Panc1 (cell line): ENCODE results near the gene NBR1.
"Not testable (repeated sequence)": the region's sequence is repeated elsewhere in the genome, so short reads cannot be mapped to it uniquely, and the experiment has no call there.

ENCODE experiments used
- SIN3A ChIP-seq: IDR thresholded peaks from 2 replicates; pipeline ENCODE4 v1.6.1; 2012; ENCODE audit warnings: low read depth, mild to moderate bottlenecking, low read length, moderate library complexity, borderline replicate concordance; ENCODE audit not compliant: insufficient read depth
- TF ChIP-seq, protein P1 (sequence below): fragments of 450-650 bp; IDR thresholded peaks from 2 replicates; pipeline ENCODE4 v1.5.1; 2017; ENCODE audit warnings: mild to moderate bottlenecking

DNA sequence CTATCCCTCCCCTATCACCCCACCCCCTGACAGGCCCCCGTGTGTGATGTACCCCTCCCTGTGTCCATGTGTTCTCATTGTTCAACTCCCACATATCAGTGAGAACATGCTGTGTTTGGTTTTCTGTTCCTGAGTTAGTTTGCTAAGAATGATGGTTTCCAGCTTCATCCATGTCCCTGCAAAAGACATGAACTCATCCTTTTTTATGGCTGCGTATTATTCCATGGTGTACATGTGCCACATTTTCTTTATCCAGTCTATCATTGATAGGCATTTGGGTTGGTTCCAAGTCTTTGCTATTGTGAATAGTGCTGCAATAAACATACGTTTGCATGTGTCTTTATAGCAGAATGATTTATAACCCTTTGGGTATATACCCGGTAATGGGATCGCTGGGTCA is 15.6 kb downstream of the NBR1 start:
- TF ChIP-seq, protein P1, sequence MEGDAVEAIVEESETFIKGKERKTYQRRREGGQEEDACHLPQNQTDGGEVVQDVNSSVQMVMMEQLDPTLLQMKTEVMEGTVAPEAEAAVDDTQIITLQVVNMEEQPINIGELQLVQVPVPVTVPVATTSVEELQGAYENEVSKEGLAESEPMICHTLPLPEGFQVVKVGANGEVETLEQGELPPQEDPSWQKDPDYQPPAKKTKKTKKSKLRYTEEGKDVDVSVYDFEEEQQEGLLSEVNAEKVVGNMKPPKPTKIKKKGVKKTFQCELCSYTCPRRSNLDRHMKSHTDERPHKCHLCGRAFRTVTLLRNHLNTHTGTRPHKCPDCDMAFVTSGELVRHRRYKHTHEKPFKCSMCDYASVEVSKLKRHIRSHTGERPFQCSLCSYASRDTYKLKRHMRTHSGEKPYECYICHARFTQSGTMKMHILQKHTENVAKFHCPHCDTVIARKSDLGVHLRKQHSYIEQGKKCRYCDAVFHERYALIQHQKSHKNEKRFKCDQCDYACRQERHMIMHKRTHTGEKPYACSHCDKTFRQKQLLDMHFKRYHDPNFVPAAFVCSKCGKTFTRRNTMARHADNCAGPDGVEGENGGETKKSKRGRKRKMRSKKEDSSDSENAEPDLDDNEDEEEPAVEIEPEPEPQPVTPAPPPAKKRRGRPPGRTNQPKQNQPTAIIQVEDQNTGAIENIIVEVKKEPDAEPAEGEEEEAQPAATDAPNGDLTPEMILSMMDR: not testable (repeated sequence)
- TF ChIP-seq SIN3A: not testable (repeated sequence)
